Fibroblast of skin of left quadriceps (primary cell): ENCODE results near the gene ALDH3B1.

Experiments
- DNase-seq, 2 experiments: peaks; one replicate each; pipeline ENCODE4 v3.0.0-alpha.2; 2013; ENCODE audit warnings: low read depth in 2 of 2

Gene ALDH3B1

DNA sequence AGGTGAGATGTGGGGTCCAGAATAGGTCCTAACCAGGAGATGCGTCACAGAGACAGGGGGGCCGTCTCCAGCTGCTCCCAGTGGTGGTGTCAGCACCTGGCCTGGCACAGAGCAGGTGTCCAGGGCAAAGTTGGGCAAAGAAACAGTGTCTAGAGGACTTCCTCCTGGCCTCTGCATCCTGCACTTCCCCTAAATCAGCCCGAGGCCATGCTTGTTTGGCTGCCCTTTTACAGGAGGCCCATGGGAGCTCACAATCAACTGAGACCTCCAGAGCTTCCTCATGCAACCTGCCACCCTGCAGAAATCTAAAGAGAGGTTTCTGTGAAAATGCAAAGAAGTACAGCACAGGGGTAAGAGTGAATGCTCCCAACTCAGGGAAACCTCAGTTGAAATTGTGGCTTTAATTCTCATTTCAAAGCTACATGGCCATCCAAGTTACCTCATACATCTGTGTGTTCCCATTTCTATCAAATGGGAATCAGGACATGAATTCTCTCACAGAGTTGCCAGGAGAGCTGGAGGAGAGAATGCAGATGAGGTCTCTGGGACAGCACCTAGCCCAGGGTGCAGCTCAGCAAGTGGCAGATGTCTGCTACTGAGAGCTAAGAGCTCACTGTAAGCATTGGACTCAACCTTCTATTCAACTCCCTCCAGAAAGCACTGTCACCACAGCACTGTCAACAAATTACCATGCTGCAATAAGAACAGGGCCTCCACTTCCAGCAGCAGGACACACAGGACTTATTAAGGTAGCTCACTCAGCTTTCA is 61.3 kb downstream of the ALDH3B1 start:
- no peak for DNase-seq

DNA sequence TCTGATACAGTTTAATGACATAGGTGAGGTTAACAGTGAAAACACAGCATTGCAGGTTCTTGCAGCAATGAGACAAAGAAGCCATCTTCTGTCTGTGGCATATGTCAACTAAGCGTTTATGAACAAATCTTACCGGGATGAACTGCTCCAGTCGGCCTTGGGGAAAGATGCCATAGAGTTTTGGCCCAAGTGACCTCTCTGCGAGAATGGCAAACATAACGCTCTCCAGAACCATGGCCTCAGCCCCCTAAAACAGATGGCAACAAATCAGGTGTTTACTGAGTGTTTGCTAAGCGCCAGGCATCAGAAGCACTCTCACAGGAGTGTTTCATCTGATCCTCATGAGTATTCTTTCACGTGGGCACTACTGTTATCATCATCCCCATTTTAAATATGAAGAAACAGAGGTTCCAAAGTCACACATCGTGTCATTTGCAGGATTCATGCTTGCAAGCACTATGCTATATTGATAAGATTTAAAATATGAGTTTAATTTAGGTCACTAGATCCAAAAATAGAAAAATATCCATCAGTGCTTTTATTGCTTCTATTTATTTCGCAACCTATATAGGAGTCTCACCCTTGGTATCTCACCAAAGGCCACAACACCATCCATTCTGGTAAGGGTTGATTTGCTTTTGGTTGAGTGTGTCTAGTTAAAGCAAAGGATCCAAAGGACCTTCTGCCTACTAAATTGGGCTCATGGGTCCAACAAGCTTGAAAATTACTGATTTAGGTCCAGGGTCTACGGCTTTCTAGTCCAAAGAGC is 64.6 kb downstream of the ALDH3B1 start:
- DNase-seq: no peak

DNA sequence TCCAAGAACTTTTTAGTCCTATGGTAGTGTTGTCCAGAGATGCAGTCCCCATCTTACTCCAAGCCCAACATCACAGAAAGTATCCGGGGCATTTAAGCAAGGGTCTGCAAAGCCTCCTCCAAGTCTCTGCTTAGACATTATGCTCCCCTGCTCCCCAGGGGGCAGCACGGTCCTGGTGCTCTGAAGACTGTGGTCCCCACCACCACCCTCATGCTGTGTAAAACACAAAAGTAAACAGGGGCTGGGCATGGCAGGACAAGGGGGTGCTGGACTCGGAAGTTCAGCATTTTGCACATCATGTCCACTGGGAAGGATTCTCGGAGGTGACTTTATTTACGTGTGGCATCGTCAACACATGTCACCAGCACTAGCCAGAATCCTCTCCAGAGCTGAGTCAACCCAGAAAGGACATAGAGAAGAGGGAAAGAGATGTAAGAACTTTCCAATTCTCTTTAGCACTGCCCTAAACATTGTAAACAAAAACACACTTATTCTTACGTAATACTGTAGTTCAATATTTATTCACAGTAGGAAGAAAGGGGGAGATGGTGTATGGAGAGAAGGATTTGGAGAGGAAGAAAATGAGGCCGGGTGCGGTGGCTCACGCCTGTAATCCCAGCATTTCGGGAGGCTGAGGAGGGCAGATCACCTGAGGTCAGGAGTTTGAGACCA is 66.4 kb downstream of the ALDH3B1 start:
- no peak for DNase-seq

DNA sequence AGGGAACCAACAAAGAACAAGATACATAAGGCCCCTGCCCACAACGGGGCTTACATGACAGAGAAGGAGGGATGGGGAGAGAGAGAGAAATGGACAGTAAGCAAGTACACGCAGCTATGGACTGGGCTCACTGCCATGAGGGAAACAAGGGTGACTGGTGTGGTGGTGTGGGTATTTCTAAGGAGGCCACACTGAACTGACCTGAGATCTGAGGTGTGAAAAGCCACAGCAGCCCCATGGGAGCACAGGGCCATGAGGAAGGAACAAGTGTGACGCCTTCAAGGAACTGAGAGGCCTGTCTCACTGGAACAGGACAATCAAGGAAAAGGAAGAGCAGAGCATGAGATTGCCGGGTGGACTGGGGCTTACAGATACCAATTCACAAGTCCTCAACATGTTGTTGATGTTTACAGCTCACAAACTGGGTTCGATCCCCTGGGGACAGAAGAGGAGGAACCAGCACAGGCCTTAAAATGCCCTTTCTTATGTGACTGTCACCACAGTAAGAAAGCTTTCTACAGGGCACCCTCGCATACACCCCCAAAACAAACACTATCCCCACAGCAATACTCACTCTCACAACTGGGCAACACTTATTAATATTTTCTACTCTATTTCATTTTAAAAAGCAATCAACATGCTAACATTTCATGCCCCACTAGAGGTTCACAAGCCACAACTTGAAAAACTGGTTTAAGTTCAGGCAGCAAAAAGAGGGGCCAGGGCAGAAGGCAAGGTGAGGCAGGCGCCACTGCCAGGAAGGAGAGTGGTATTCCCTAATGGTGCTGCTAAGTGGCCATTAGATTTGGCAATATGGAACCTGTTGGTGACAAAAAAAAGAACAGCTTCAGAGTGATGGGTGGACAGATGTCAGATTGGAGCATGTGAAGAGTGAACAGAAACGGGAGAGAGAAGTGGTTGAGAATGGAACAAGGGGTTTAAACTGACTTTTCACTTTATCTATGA is 67.8 kb downstream of the ALDH3B1 start:
- DNase-seq: no peak
